ENCODE data around the gene FZR1. TPM values are rescaled to one million over a fixed set of nuclear protein-coding genes. Genes with fewer than 3 reads are reported as not detected.
"Not testable (repeated sequence)": the region's sequence is repeated elsewhere in the genome, so short reads cannot be mapped to it uniquely, and the experiment has no call there.

Gene FZR1
- total RNA-seq, 2 experiments from 2014 or later = 61.2 to 65.3 TPM

GRCh38 chr19:3580156-3580934 is 74.2 kb downstream of the FZR1 start:
- POLR2A ChIA-PET = no interaction called here
- H3K27ac ChIP-seq (ENCODE audit: low read depth, low read length, poor library complexity, severe bottlenecking) = no peak overlapping the region
- H3K79me2 ChIP-seq (ENCODE audit: insufficient read depth, low read depth, low read length) = no peaks in the 10 kb centered on the region
- DNase-seq (ENCODE audit: low spot score) = no peak
- H3K4me1 ChIP-seq (ENCODE audit: insufficient read depth, low read length, poor library complexity, severe bottlenecking) = no peaks in the 10 kb centered on the region
- no peak overlapping the region for H3K4me3 ChIP-seq (ENCODE audit: low read depth, low read length, poor library complexity, severe bottlenecking)
- no peak overlapping the region for H3K4me2 ChIP-seq (ENCODE audit: low read length)
- TF ChIP-seq CTCF (conservative IDR thresholded peaks at IDR 0.05; ENCODE audit: low read length) = no peak
- TF ChIP-seq EZH2phosphoT487 (IDR thresholded peaks at IDR 0.05; ENCODE audit: borderline replicate concordance, low read depth, low read length) = no peak
- H4K20me1 ChIP-seq (ENCODE audit: insufficient read depth, low read length) = no peaks in the 10 kb centered on the region
- intact Hi-C loops (cut with micrococcal nuclease; ENCODE audit: unreplicated experiment) = no loop called here
- no peaks in the 10 kb centered on the region for H3K9me2 ChIP-seq (ENCODE audit: insufficient read depth, low read length)
- CTCF ChIA-PET (ENCODE audit: unreplicated experiment) = no interaction called here
- H3K36me3 ChIP-seq (ENCODE audit: insufficient read depth, low read length) = peaks cover 14% of the 10 kb centered on the region
- no TSS peak for BruUV-seq (replicated peaks)
- H3K9me3 ChIP-seq (ENCODE audit: low read length) = no peaks in the 10 kb centered on the region
- no peak overlapping the region for H2AFZ ChIP-seq (ENCODE audit: low read length)

GRCh38 chr19:3581792-3582191 is 75.7 kb downstream of the FZR1 start:
- DNase-seq (ENCODE audit: low spot score); H2AFZ ChIP-seq (ENCODE audit: low read length); H3K4me3 ChIP-seq (ENCODE audit: low read depth, low read length, poor library complexity, severe bottlenecking); intact Hi-C loops (cut with micrococcal nuclease; ENCODE audit: unreplicated experiment); BruUV-seq (replicated peaks); H3K9me3 ChIP-seq (ENCODE audit: low read length); H3K9me2 ChIP-seq (ENCODE audit: insufficient read depth, low read length); H3K4me2 ChIP-seq (ENCODE audit: low read length); H3K4me1 ChIP-seq (ENCODE audit: insufficient read depth, low read length, poor library complexity, severe bottlenecking); H3K27ac ChIP-seq (ENCODE audit: low read depth, low read length, poor library complexity, severe bottlenecking); H4K20me1 ChIP-seq (ENCODE audit: insufficient read depth, low read length); H3K79me2 ChIP-seq (ENCODE audit: insufficient read depth, low read depth, low read length); POLR2A ChIA-PET; H3K36me3 ChIP-seq (ENCODE audit: insufficient read depth, low read length): not testable (repeated sequence)
- CTCF ChIA-PET (ENCODE audit: unreplicated experiment) = interaction anchor here (0.6 kb wide), 1 partner anchor 305 kb away, joined by 10 read pairs; no protein-coding TSS in a partner anchor

- BruUV-seq (replicated peaks); POLR2A ChIA-PET: not testable (repeated sequence)
Observed at GRCh38 chr19:3584036-3584802, 78.1 kb downstream of the FZR1 start.

More at GRCh38 chr19:3584036-3584802, 78.1 kb downstream of the FZR1 start:
- DNase-seq (ENCODE audit: low spot score); H3K4me3 ChIP-seq (ENCODE audit: low read depth, low read length, poor library complexity, severe bottlenecking); H3K36me3 ChIP-seq (ENCODE audit: insufficient read depth, low read length); H3K4me2 ChIP-seq (ENCODE audit: low read length); intact Hi-C loops (cut with micrococcal nuclease; ENCODE audit: unreplicated experiment); H2AFZ ChIP-seq (ENCODE audit: low read length); CTCF ChIA-PET (ENCODE audit: unreplicated experiment); H3K9me2 ChIP-seq (ENCODE audit: insufficient read depth, low read length); H3K4me1 ChIP-seq (ENCODE audit: insufficient read depth, low read length, poor library complexity, severe bottlenecking); H3K9me3 ChIP-seq (ENCODE audit: low read length); H3K27ac ChIP-seq (ENCODE audit: low read depth, low read length, poor library complexity, severe bottlenecking); H4K20me1 ChIP-seq (ENCODE audit: insufficient read depth, low read length); H3K79me2 ChIP-seq (ENCODE audit: insufficient read depth, low read depth, low read length): not testable (repeated sequence)

Measured in OCI-LY7 (cell line).